ENCODE measurements around the gene GDF11. TPM values are rescaled to one million over a fixed set of nuclear protein-coding genes. Genes with fewer than 3 reads are reported as not detected.
A peak's percentile ranks its signal among the peaks of the same experiment; 100 is the strongest.

The GDF11 gene
- total and polyA plus RNA-seq, 10 donors = 3.5 to 14.5 (median 9.7) TPM

DNA sequence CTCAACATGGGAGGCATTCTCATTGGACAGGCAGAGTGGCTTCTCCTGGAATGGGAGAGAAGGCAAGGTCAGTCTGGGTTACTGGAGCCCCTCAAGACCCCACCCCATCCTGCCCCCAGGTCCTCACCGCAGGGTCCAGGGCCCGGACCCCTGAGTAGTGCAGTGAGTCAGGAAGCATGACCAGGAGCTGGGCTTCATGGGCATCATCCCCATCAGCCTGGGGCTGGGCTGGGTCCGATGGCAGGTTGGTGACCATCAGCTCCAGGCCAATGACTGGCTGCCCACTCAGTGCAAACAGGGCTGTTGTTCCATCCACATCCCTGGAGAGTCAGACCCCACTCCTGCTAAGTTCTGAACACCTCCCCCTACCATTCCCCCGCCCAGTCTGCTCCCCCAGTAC is 48.3 kb upstream of the GDF11 start:
- Histone ChIP-seq H3K27me3 (replicated peaks in 1 of 7) (no peaks in the 10 kb centered on the region), H3K4me1 (no peaks in the 10 kb centered on the region), H3K4me3 (no peak overlapping the region), H3K36me3 (peaks cover 0 to 41% (median 0%) of the 10 kb centered on the region in 6 donors), H3K27ac (no peak overlapping the region), H3K9me3 (no peaks in the 10 kb centered on the region)
- TF ChIP-seq POLR2A (IDR thresholded peaks at IDR 0.05) (no peak), POLR2AphosphoS5 (IDR thresholded peaks at IDR 0.05) (no peak)
- TF ChIP-seq, protein P1, sequence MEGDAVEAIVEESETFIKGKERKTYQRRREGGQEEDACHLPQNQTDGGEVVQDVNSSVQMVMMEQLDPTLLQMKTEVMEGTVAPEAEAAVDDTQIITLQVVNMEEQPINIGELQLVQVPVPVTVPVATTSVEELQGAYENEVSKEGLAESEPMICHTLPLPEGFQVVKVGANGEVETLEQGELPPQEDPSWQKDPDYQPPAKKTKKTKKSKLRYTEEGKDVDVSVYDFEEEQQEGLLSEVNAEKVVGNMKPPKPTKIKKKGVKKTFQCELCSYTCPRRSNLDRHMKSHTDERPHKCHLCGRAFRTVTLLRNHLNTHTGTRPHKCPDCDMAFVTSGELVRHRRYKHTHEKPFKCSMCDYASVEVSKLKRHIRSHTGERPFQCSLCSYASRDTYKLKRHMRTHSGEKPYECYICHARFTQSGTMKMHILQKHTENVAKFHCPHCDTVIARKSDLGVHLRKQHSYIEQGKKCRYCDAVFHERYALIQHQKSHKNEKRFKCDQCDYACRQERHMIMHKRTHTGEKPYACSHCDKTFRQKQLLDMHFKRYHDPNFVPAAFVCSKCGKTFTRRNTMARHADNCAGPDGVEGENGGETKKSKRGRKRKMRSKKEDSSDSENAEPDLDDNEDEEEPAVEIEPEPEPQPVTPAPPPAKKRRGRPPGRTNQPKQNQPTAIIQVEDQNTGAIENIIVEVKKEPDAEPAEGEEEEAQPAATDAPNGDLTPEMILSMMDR (IDR thresholded peaks at IDR 0.05 in 8 of 11, conservative IDR thresholded peaks at IDR 0.05 in 3 of 11) = no peak
- intact Hi-C loops (cut with DNase I; ENCODE audit: low total_unique reads) = no loop called here
- WGBS, 5 donors = 88 to 96% (median 92%) methylated on average over 3 to 4 of the region's 4 CpGs
- DNase-seq = no peak

DNA sequence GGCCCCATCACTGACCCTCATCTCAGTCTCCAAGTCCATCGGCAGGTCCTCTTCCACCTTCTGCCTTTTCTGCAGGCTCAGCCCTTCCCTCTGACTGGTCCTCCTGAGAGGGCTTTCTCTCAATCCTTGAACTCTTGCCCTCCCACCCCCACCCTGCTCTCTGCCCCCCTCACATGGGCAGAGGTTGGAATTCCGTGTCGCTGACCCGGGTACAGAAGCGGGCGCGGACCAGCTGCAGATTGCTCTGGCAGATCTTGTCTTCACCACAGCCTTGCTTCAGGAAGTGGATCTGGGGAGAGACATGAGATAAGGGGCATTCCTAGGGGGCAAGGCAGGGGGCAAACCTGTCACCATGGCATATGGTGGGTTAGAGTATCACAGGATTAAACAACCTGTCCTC is 47.6 kb upstream of the GDF11 start:
- H3K9me3 ChIP-seq = no peaks in the 10 kb centered on the region
- no peak for DNase-seq
- TF ChIP-seq, protein P1 (IDR thresholded peaks at IDR 0.05 in 8 of 11, conservative IDR thresholded peaks at IDR 0.05 in 3 of 11) = no peak
- no peak for TF ChIP-seq POLR2AphosphoS5 (IDR thresholded peaks at IDR 0.05)
- no peak for TF ChIP-seq POLR2A (IDR thresholded peaks at IDR 0.05)
- peaks cover 0 to 41% (median 0%) of the 10 kb centered on the region in 6 donors for H3K36me3 ChIP-seq
- WGBS, 5 donors = 74 to 87% (median 76%) methylated on average over 7 of the region's 7 CpGs
- no peaks in the 10 kb centered on the region for H3K4me1 ChIP-seq
- no peak overlapping the region for H3K4me3 ChIP-seq
- intact Hi-C loops (cut with DNase I; ENCODE audit: low total_unique reads) = no loop called here
- H3K27me3 ChIP-seq (replicated peaks in 1 of 7) = no peaks in the 10 kb centered on the region
- no peak overlapping the region for H3K27ac ChIP-seq

DNA sequence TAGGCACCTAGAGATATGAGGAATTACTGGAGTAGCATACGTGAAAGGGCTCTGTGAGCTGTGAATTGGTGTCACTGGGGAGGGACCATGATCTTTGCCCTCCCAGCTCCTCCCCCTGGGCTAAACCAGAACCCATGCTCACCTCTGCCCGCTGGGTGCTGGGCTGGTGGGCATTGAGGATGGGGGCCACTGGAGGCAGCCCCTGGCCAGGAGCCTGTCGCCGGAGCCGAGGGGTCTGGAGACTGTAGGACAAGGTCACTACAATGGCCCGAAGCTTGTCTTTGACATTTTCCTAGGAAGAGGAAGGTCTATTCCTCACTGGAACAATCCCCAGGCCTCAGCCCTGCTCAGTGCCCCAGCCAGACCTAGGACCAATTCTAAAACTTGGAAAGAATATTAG is 46.8 kb upstream of the GDF11 start:
- no peaks in the 10 kb centered on the region for H3K9me3 ChIP-seq
- H3K36me3 ChIP-seq = peaks cover 0 to 41% (median 0%) of the 10 kb centered on the region in 6 donors
- H3K4me1 ChIP-seq = no peaks in the 10 kb centered on the region
- no peaks in the 10 kb centered on the region for H3K27me3 ChIP-seq (replicated peaks in 1 of 7)
- TF ChIP-seq POLR2A (IDR thresholded peaks at IDR 0.05) = no peak
- no peak for TF ChIP-seq POLR2AphosphoS5 (IDR thresholded peaks at IDR 0.05)
- TF ChIP-seq, protein P1 (IDR thresholded peaks at IDR 0.05 in 8 of 11, conservative IDR thresholded peaks at IDR 0.05 in 3 of 11) = no peak
- no peak overlapping the region for H3K4me3 ChIP-seq
- no peak overlapping the region for H3K27ac ChIP-seq
- WGBS, 5 donors = 85 to 93% (median 90%) methylated on average over 4 to 6 of the region's 6 CpGs
- intact Hi-C loops (cut with DNase I; ENCODE audit: low total_unique reads) = no loop called here
- DNase-seq = peak; percentile 44

DNA sequence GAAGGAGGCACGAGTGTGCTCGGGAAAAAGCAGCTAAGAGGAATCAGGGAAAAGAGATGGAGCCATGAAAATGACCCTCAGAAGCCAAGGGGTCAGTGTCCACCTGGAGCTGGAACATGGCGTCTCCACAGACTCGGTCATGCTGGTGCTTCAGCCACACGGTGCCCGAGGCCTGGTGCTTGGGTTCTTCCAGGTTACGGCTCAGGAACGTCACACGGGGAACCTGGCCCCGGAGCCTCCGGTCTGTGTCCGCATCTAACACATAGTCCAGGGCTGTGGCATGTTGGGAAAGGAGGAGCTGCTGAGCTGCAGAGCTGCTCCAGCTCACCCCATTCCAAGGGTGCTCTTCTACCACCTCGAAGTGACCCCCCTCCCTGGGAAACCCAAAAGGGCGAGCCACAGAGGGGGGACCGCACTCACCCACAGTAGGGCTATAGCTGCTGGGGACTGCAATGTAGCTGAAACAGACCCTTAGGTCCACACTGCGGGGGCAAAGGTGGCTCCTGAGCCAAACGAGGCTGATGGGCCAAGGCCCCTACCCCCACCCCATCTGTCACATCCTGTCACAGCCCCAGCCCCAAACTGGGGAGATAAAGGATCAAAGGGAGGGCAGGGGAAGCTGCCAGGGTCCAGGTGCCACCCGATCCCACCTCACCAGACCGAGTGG is 46.0 kb upstream of the GDF11 start:
- WGBS, 5 donors = 75 to 91% (median 87%) methylated on average over 10 to 19 of the region's 19 CpGs
- no peaks in the 10 kb centered on the region for H3K27me3 ChIP-seq (replicated peaks in 1 of 7)

More for the DNA sequence above, 46.0 kb upstream of the GDF11 start:
- intact Hi-C loops (cut with DNase I; ENCODE audit: low total_unique reads) = no loop called here
- TF ChIP-seq POLR2A (IDR thresholded peaks at IDR 0.05) (no peak), POLR2AphosphoS5 (IDR thresholded peaks at IDR 0.05) (no peak)
- TF ChIP-seq, protein P1 (IDR thresholded peaks at IDR 0.05 in 8 of 11, conservative IDR thresholded peaks at IDR 0.05 in 3 of 11) = no peak
- no peak for DNase-seq
- H3K4me1 ChIP-seq = no peaks in the 10 kb centered on the region
- no peaks in the 10 kb centered on the region for H3K9me3 ChIP-seq
- H3K4me3 ChIP-seq = no peak overlapping the region
- peaks cover 0 to 41% (median 0%) of the 10 kb centered on the region in 6 donors for H3K36me3 ChIP-seq
- no peak overlapping the region for H3K27ac ChIP-seq

Measured in spleen (tissue), 11 donors.